Calu3 (cell line): Measurements from ENCODE around the gene TM4SF18. TPM values are rescaled to one million over a fixed set of nuclear protein-coding genes. Genes with fewer than 3 reads are reported as not detected.

Experiments used
- BruUV-seq: library from RNA; stranded (reverse); fragments of 400-500 nt; replicated peaks from 2 replicates; lab custom pipeline; 2021; lab: Mats Ljungman, UMichigan
- CTCF ChIA-PET: fragments of 300-600 bp; sonication (Branson Sonifier 250); formaldehyde crosslinking; loops from one replicate; lab custom pipeline; 2022; ENCODE audit warnings: antibody characterized with exemption; lab: Charles Lee
- DNase-seq: peaks from one replicate; pipeline ENCODE4 v3.0.0; 2022
- H3K27ac Mint-ChIP-seq: one replicate; pipeline ENCODE4 v1.8.0; 2022; ENCODE audit warnings: mixed read lengths; ENCODE audit not compliant: unreplicated experiment
- H3K27me3 Mint-ChIP-seq: one replicate; pipeline ENCODE4 v1.8.0; 2022; ENCODE audit warnings: mixed read lengths; ENCODE audit not compliant: unreplicated experiment
- H3K36me3 Mint-ChIP-seq: one replicate; pipeline ENCODE4 v1.8.0; 2022; ENCODE audit warnings: mild to moderate bottlenecking, moderate library complexity, mixed read lengths; ENCODE audit not compliant: insufficient read depth, unreplicated experiment
- H3K4me1 Mint-ChIP-seq: one replicate; pipeline ENCODE4 v1.8.0; 2022; ENCODE audit warnings: mild to moderate bottlenecking, low read depth, mixed read lengths; ENCODE audit not compliant: unreplicated experiment
- H3K4me3 Mint-ChIP-seq: one replicate; pipeline ENCODE4 v1.8.0; 2022; ENCODE audit warnings: mild to moderate bottlenecking, low read depth, moderate library complexity, mixed read lengths; ENCODE audit not compliant: unreplicated experiment
- H3K9me3 Mint-ChIP-seq: one replicate; pipeline ENCODE4 v1.8.0; 2022; ENCODE audit warnings: low read depth, mixed read lengths; ENCODE audit not compliant: unreplicated experiment
- intact Hi-C: fragments of 100-400 bp; cut with micrococcal nuclease; formaldehyde crosslinking; loops from one replicate; pipeline ENCODE4 v1.10.0; 2022; ENCODE audit not compliant: unreplicated experiment
- total RNA-seq: library from RNA; stranded (reverse); gene quantifications from 2 replicates; pipeline ENCODE4 v1.2.3, GENCODE V29; 2022
- TF ChIP-seq, protein P1 (sequence below): fragments of 200-600 bp; IDR thresholded peaks from one replicate; pipeline ENCODE4 v1.8.0; 2022; ENCODE audit warnings: antibody characterized with exemption; ENCODE audit not compliant: unreplicated experiment

TM4SF18 gene
- total RNA-seq, 1 experiment from 2014 or later = 0.21 TPM

DNA sequence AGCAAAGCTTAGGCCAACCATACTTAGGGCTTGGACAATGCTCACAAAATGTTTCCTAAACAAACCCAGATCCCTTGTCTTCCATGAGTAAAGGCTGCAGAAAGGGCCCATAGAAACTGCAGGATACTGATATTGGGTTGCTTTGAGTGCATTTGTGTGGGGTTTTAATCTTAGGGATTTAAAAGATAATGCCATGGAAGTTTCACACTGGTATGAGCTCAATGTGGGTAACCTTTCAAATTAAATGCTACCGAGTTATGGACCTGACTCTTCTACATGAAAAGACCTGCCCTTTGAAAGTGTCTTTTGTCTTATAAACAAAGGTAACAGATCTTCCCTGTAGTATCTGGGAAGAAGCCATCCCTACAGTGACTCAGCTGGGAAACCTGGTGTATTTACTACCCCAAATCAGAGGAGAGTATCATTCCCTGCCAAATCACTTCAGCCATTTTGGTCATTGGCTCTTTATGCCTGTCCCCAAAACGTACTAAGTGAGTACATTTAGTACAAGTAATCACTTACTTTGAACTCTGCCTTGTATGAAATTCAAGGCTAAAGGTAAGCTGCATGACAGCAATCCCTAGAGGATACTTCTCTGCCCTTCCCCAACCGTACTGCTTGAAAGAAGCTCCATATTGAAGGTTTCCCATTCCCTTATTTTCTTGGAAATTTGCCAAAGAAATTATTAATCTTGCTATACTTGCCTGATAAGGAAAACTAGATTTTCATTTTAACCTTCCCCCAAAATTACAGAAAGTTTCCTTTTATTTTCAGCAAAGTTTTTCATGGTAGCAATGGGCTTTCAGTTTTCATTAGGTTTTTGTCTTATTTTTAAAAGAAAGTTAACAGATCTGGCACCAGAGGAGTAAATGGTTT lies 36.8 kb upstream of the TM4SF18 start:
- BruUV-seq = no TSS peak
- no peak for DNase-seq
- H3K4me3 Mint-ChIP-seq = peak overlapping the region; percentile 79
- TF ChIP-seq, protein P1, sequence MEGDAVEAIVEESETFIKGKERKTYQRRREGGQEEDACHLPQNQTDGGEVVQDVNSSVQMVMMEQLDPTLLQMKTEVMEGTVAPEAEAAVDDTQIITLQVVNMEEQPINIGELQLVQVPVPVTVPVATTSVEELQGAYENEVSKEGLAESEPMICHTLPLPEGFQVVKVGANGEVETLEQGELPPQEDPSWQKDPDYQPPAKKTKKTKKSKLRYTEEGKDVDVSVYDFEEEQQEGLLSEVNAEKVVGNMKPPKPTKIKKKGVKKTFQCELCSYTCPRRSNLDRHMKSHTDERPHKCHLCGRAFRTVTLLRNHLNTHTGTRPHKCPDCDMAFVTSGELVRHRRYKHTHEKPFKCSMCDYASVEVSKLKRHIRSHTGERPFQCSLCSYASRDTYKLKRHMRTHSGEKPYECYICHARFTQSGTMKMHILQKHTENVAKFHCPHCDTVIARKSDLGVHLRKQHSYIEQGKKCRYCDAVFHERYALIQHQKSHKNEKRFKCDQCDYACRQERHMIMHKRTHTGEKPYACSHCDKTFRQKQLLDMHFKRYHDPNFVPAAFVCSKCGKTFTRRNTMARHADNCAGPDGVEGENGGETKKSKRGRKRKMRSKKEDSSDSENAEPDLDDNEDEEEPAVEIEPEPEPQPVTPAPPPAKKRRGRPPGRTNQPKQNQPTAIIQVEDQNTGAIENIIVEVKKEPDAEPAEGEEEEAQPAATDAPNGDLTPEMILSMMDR = no peak
- peaks cover 8% of the 10 kb centered on the region for H3K27me3 Mint-ChIP-seq
- peaks cover 99% of the 10 kb centered on the region for H3K36me3 Mint-ChIP-seq
- H3K9me3 Mint-ChIP-seq = no peaks in the 10 kb centered on the region
- peaks cover 84% of the 10 kb centered on the region for H3K4me1 Mint-ChIP-seq
- CTCF ChIA-PET = interaction anchor here (0.6 to 2.5 kb wide), 9 partner anchors 12 to 1192 kb away, joined by 3 to 9 read pairs (median 5); no protein-coding TSS in a partner anchor
- intact Hi-C loops = loop anchor here (1.0 kb wide), 1 partner anchor 7 kb away; the partner anchor contains the start of gene TM4SF1
- peak overlapping the region; percentile 99 for H3K27ac Mint-ChIP-seq

DNA sequence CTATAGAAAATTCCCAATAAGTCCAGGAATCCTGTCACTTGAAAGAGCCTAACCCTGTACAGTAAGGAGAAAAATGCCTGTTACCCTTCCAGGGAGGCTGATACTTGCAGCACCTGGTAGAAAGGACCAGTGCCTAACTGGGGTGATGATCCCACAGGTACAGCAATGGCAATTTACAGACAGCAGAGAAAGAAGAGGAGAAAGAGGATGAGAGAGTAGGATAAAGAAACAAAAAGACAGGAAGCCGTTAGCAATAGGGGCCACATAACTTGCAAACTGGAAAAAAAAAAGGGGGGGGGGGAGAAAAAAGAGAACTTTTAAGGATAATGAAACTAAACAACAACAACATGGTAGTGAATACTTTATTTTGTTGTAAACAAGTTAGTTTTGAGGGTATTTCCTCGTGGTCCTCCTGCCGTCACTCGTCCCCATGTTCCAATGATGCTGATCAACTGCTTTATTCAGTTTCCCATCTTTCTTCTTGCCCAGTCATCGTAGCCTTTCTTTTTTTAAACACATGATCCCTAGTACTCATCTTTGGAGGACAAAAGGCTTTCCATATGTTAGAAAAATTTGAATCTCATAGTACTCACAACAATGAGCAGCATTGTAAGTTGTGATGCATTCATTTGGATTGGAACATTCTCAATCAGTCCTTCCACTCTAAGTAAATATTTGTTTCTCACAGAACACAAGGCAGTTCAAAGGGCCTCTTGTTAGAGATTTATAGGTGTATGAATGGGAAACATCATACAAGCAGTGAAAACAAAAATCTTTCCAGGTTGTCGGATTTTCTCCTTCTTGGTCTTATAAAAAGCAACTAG lies 35.5 kb upstream of the TM4SF18 start:
- Mint-ChIP-seq H3K27ac (peak overlapping the region; percentile 99), H3K4me3 (peak overlapping the region; percentile 37), H3K27me3 (peaks cover 8% of the 10 kb centered on the region), H3K36me3 (peaks cover 89% of the 10 kb centered on the region), H3K4me1 (peaks cover 81% of the 10 kb centered on the region), H3K9me3 (no peaks in the 10 kb centered on the region)
- no TSS peak for BruUV-seq
- TF ChIP-seq, protein P1 = no peak
- intact Hi-C loops = loop anchor here (1.0 kb wide), 1 partner anchor 8 kb away; the partner anchor contains the start of gene TM4SF1
- DNase-seq = no peak
- CTCF ChIA-PET = interaction anchor here (0.8 to 2.2 kb wide), 3 partner anchors 9 to 111 kb away, joined by 3 to 10 read pairs (median 3); partner anchors contain the start of gene TM4SF1

GRCh38 chr3:149368201-149368673 lies 34.8 kb upstream of the TM4SF18 start:
- peak; percentile 73 for DNase-seq
- Mint-ChIP-seq H3K4me3 (peak overlapping the region; percentile 37), H3K27ac (peak overlapping the region; percentile 99), H3K9me3 (no peaks in the 10 kb centered on the region), H3K4me1 (peaks cover 77% of the 10 kb centered on the region), H3K36me3 (peaks cover 82% of the 10 kb centered on the region), H3K27me3 (peaks cover 8% of the 10 kb centered on the region)
- BruUV-seq = no TSS peak
- intact Hi-C loops = no loop called here
- CTCF ChIA-PET = interaction anchor here (0.8 to 2.2 kb wide), 3 partner anchors 10 to 112 kb away, joined by 3 to 10 read pairs (median 3); partner anchors contain the start of gene TM4SF1
- TF ChIP-seq, protein P1 = no peak
